ENCODE results near the gene DRC3. TPM values are rescaled to one million over a fixed set of nuclear protein-coding genes. Genes with fewer than 3 reads are reported as not detected.

Gene DRC3
- total RNA-seq, 1 experiment from 2014 or later = 0.68 TPM

- Histone ChIP-seq H2BK15ac (ENCODE audit: low read depth, low read length) (no peak overlapping the region), H3K9me3 (ENCODE audit: control insufficient read depth, low read depth, low read length) (no peaks in the 10 kb centered on the region), H2BK120ac (ENCODE audit: low read depth, low read length, poor library complexity, severe bottlenecking) (no peak overlapping the region), H3K79me1 (ENCODE audit: insufficient read depth, low read depth, low read length, poor library complexity, severe bottlenecking) (no peaks in the 10 kb centered on the region), H3K14ac (ENCODE audit: insufficient read depth, low read length) (no peak overlapping the region), H4K20me1 (ENCODE audit: control insufficient read depth, insufficient read depth, insufficient read length) (no peaks in the 10 kb centered on the region), H2BK5ac (ENCODE audit: insufficient read length, low read length) (no peak overlapping the region), H3K4me2 (ENCODE audit: insufficient read depth, insufficient read length, low read length) (no peak overlapping the region), H4K8ac (replicated peaks; ENCODE audit: insufficient read length, low read depth, low read length) (no peak overlapping the region), H3K79me2 (ENCODE audit: insufficient read depth, low read length) (no peaks in the 10 kb centered on the region), H2AK5ac (ENCODE audit: insufficient read length, low read length) (no peak overlapping the region), H3K4me1 (ENCODE audit: insufficient read depth, low read length) (no peaks in the 10 kb centered on the region), H3K56ac (ENCODE audit: insufficient read length, low read depth, low read length) (no peak overlapping the region), H3K23ac (ENCODE audit: insufficient read length, low read depth, low read length) (no peak overlapping the region), H3K23me2 (ENCODE audit: insufficient read length, low read depth, low read length, poor library complexity, severe bottlenecking) (no peaks in the 10 kb centered on the region), H2BK20ac (ENCODE audit: low read depth, low read length, poor library complexity, severe bottlenecking) (no peak overlapping the region), H4K5ac (ENCODE audit: insufficient read length, low read depth, low read length) (no peak overlapping the region), H4K91ac (ENCODE audit: insufficient read length, low read depth, low read length) (no peak overlapping the region), H3K9ac (ENCODE audit: extremely low read depth, insufficient read length, low read length) (no peak overlapping the region), H3T11ph (ENCODE audit: low read length) (no peak overlapping the region), H3K18ac (ENCODE audit: insufficient read length, low read depth, low read length) (no peak overlapping the region), H3K27ac (ENCODE audit: insufficient read length, low read depth, low read length) (no peak overlapping the region), H2BK12ac (ENCODE audit: insufficient read length, low read depth, low read length) (no peak overlapping the region), H2AFZ (ENCODE audit: low read length) (no peak overlapping the region), H3K4ac (ENCODE audit: low read depth, low read length) (no peak overlapping the region), H3K27me3 (ENCODE audit: insufficient read depth, low read length) (no peaks in the 10 kb centered on the region)
- no peak overlapping the region for H3K27ac Mint-ChIP-seq
- no peaks in the 10 kb centered on the region for H3K9me3 Mint-ChIP-seq
- TF ChIP-seq, protein P1, sequence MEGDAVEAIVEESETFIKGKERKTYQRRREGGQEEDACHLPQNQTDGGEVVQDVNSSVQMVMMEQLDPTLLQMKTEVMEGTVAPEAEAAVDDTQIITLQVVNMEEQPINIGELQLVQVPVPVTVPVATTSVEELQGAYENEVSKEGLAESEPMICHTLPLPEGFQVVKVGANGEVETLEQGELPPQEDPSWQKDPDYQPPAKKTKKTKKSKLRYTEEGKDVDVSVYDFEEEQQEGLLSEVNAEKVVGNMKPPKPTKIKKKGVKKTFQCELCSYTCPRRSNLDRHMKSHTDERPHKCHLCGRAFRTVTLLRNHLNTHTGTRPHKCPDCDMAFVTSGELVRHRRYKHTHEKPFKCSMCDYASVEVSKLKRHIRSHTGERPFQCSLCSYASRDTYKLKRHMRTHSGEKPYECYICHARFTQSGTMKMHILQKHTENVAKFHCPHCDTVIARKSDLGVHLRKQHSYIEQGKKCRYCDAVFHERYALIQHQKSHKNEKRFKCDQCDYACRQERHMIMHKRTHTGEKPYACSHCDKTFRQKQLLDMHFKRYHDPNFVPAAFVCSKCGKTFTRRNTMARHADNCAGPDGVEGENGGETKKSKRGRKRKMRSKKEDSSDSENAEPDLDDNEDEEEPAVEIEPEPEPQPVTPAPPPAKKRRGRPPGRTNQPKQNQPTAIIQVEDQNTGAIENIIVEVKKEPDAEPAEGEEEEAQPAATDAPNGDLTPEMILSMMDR (conservative IDR thresholded peaks at IDR 0.05) = no peak
- H3K27me3 Mint-ChIP-seq (ENCODE audit: low read depth) = peaks cover 8% of the 10 kb centered on the region
- no peak overlapping the region; a peak in 1 of 5 replicates for H3K4me3 Mint-ChIP-seq
- peaks cover 8 to 22% of the 10 kb centered on the region in 2 experiments for H3K4me1 Mint-ChIP-seq
- no CpG with 5 or more reads among the region's 3 CpGs for WGBS (ENCODE audit: extremely low coverage, insufficient read length, low lambda C conversion rate)
- peaks cover 0 to 3% (median 0%) of the 10 kb centered on the region in 3 experiments; a peak in 2 of 7 replicates for H3K36me3 Mint-ChIP-seq (ENCODE audit: insufficient read depth in 1 of 3, low read depth in 3 of 3)
- DNase-seq = no peak
Measured at GRCh38 chr17:18005496-18005895, 32.8 kb downstream of the DRC3 start.
